Heart right ventricle (tissue), 16 donors: Measurements from ENCODE around the gene ENTREP1. TPM values are rescaled to one million over a fixed set of nuclear protein-coding genes. Genes with fewer than 3 reads are reported as not detected.

Experiments
- ATAC-seq, 8 donors: fragments of 200-7000 bp; cut with Tn5 transposase; one replicate each; pipeline ENCODE4 v1.9.1; 2020; ENCODE audit warnings: mild to moderate bottlenecking in 8 of 8, moderate library complexity in 8 of 8, moderate number of reproducible peaks in 1 of 8
- DNase-seq, 2 donors: peaks; one replicate each; pipeline ENCODE4 v3.0.0-alpha.2; 2020
- H3K27ac ChIP-seq, 10 donors: fragments of 200-600 bp; sonication (generic) in 2 of 10; one replicate each; pipeline versions ENCODE4 v1.5.0 to v1.8.0; 2020 to 2022; ENCODE audit warnings: mild to moderate bottlenecking in 3 of 10
- H3K27me3 ChIP-seq, 7 donors: fragments of 200-600 bp; one replicate each; pipeline ENCODE4 v1.8.0; 2021 to 2022; ENCODE audit warnings: mild to moderate bottlenecking in 2 of 7
- H3K36me3 ChIP-seq, 9 donors: fragments of 200-600 bp; sonication (generic) in 1 of 9; one replicate each; pipeline versions ENCODE4 v1.5.0 to v1.8.0; 2020 to 2022; ENCODE audit warnings: mild to moderate bottlenecking in 2 of 9
- H3K4me1 ChIP-seq, 9 donors: fragments of 200-600 bp; sonication (generic) in 1 of 9; one replicate each; pipeline versions ENCODE4 v1.5.0 to v1.8.0; 2020 to 2022; ENCODE audit warnings: mild to moderate bottlenecking in 4 of 9
- H3K4me3 ChIP-seq, 10 donors: fragments of 200-600 bp; sonication (generic) in 2 of 10; one replicate each; pipeline versions ENCODE4 v1.5.0 to v1.8.0; 2020 to 2022; ENCODE audit warnings: mild to moderate bottlenecking in 7 of 10, moderate library complexity in 2 of 10
- H3K9me3 ChIP-seq, 11 donors: fragments of 200-600 bp in 10 of 11; sonication (generic) in 2 of 11; one replicate each; pipeline versions ENCODE4 v1.5.0 to v1.8.0; 2013 to 2022; ENCODE audit warnings: mild to moderate bottlenecking in 2 of 11, control low read depth in 1 of 11, moderate library complexity in 1 of 11
- CTCF ChIP-seq, 9 donors: fragments of 200-600 bp; sonication (generic) in 2 of 9; IDR thresholded peaks; one replicate each; pipeline versions ENCODE4 v1.5.0 to v1.8.0; 2021 to 2022; ENCODE audit warnings: antibody characterized with exemption in 9 of 9, mild to moderate bottlenecking in 5 of 9, moderate library complexity in 1 of 9
- WGBS, 2 donors: extraction: QIAGEN DNeasy Blood & Tissue Kit; methylation state at CpG; one replicate each; pipeline ENCODE4 v1.1.7; 2013; ENCODE audit warnings: inconsistent platforms in 1 of 2; 5-methylcytosine and 5-hydroxymethylcytosine counted together
- intact Hi-C, 10 donors: fragments of 100-400 bp; cut with DNase I; formaldehyde crosslinking; loops; one replicate each; pipeline versions ENCODE4 v1.11.1 to v1.14.2; 2022
- polyA plus RNA-seq, 2 donors: library from polyadenylated mRNA; stranded (reverse); fragments of 200-250 nt; gene quantifications; one replicate each; pipeline ENCODE4 v1.2.3, GENCODE V29; 2013
- total RNA-seq, 10 donors: library from RNA; stranded (reverse); fragmentation: NEBNext Ultra II Directional in 3 of 10; extraction: Animal tissue kit (Norgen Biotek cat#: 25700) in 3 of 10; gene quantifications; one replicate each; pipeline versions ENCODE4 v1.2.1 to v1.2.4, GENCODE V29; 2021 to 2023
- donor health status: Arrhythmogenic right ventricular cardiomyopathy.
- donor health status: ischemic (EF 13 %, LVEDD 7.1; RV severe dilation, severe dysfunction).
- donor health status: healthy with polysubstance abuse.
- donor health status: DM: no; HTN: yes; CAD: no.
- donor health status: DM: no; HTN: no; CAD: no.
- donor health status: ischemic (EF 25% LVEDD 6.9; RV normal size, moderate dysfunction).
- donor health status: ischemic (EF 25% LVEDD 5.7; RV mildly dilated, moderate dysfunction).
- donor health status: healthy.
- donor health status: DM: yes; HTN: yes; CAD: no.
- donor health status: Ischemic cardiomyopathy.
- donor health status: ischemic (EF 35%, LVEDD 5.7; RV mildly dilated, moderate dysfunction).
- donor health status: nonischemic (EF 11% LVEDD 7.7; RV severe dilation, severe dysfunction).
- donor health status: DM: yes; HTN: yes; CAD: no.
- donor health status: PGD.
- donor health status: ischemic (EF 29% LVEDD 5.4; RV normal size, mild dysfunction).
- donor health status: nonischemic (EF 23%, LVEDD 6.1; RV moderate dilation, normal function).

The ENTREP1 gene
- total and polyA plus RNA-seq, 12 donors: 12.3 to 40.5 (median 26.6) TPM

DNA sequence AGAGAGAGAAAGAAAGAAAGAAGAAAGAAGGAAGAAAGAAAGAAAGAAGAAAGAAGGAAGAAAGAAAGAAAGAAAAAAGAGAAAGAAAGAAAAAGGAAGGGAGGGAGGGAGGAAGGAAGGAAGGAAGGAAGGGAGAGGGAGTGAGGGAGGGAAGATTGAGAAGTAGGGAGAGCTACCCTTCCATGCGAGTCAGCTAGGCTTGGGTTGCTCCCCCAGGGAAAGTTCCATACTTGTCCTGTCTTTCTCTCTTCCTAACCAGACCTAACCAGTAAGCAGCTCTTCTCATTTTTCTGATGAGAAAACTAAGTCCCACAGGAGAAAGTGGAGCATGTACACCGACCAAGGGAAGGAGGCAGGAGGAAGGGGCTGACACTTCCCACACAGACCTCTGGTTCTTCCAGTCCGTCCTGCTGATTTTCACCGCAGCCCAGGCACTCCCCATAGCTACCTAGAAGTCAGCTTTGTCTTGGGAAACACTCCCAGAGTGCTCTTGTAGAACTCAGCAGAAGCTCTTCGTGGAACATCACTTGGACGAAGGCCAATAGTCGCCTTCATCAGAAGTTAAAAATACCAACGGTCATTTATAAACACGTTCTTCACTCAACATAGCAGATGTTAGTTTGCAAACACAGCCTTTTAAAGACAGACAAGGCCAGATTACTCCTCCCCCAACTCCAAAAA is 29.0 kb upstream of the ENTREP1 start:
- intact Hi-C loops: no loop called here
- ATAC-seq (peak; percentile 61 to 85 (median 78)), DNase-seq (peak; percentile 14 to 67)
- H3K27me3 ChIP-seq: no peaks in the 10 kb centered on the region
- peaks cover 4 to 21% (median 10%) of the 10 kb centered on the region in 9 donors for H3K4me1 ChIP-seq
- H3K9me3 ChIP-seq: peaks cover 0 to 8% (median 0%) of the 10 kb centered on the region in 11 donors
- H3K4me3 ChIP-seq: peak overlapping the region in 1 of 10 donors; percentile 1
- no peaks in the 10 kb centered on the region for H3K36me3 ChIP-seq
- WGBS, 2 donors: 22 to 28% methylated on average over 9 of the region's 9 CpGs
- TF ChIP-seq CTCF (IDR thresholded peaks at IDR 0.05): no peak
- H3K27ac ChIP-seq: peak overlapping the region in 6 of 10 donors; percentile 23 to 77 (median 62)

DNA sequence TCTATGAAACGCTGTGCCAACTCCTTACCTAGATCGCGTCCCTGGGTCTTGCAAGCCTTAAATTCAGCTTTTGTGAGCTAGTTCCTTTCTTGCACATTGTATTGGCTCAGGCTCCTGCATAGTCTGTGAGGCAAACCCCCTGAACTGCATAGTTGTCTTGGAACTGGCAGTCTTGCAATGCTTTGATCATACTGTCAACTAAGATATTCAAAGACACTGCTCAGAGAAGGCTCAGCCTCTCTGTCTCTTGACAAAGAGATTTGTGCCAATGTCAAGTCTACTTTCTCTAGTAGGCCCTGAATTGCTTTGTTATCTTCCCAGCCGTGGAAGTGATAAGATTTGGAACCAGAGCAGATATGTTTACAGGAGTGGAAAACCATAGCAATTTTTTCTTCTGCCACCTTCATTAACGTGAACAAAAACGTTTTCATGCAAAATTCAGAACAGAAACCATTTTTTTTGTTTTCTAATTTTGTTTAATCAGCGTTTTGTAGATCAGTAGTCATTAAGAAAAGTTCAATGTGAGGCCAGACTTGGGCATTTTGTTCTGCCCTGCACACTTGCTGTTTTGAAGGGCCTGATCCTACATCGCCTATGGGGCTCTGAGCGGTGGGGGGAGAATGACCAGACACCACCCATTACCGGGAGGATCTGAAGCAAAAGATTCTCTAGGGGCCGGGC is 27.6 kb upstream of the ENTREP1 start:
- TF ChIP-seq CTCF (IDR thresholded peaks at IDR 0.05): no peak
- Histone ChIP-seq H3K9me3 (no peaks in the 10 kb centered on the region), H3K36me3 (no peaks in the 10 kb centered on the region), H3K4me1 (peaks cover 4 to 21% (median 10%) of the 10 kb centered on the region in 9 donors), H3K27me3 (no peaks in the 10 kb centered on the region), H3K27ac (peak overlapping the region in 2 of 10 donors; percentile 21 to 61), H3K4me3 (no peak overlapping the region)
- WGBS, 2 donors: 48 to 66% methylated on average over 11 of the region's 11 CpGs
- ATAC-seq (peak in 1 of 8 donors; percentile 7), DNase-seq (no peak)
- intact Hi-C loops: no loop called here

DNA sequence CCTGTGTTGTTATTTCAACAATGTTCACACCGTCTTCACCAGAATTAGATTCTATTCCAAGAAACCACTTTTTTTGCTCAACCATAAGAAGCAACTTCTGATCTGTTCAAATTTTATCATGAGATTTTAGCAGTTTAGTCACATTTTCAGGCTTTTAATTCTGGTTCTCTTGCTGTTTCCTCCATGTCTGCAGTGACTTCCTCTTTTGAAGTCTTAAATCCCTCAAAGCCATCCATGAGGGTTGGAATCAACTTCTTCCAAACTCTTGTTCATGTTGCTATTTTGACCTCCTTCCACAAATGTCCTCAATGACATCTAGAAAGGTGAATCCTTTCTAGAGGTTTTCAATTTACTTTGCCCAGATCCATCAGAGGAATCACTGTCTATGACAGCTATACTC is 25.7 kb upstream of the ENTREP1 start:
- intact Hi-C loops: no loop called here
- no peak overlapping the region for H3K4me3 ChIP-seq
- H3K27me3 ChIP-seq: no peaks in the 10 kb centered on the region
- WGBS, 2 donors: 66 to 68% methylated on average over 1 of the region's 1 CpG
- DNase-seq: no peak
- ATAC-seq: no peak
- no peak for TF ChIP-seq CTCF (IDR thresholded peaks at IDR 0.05)
- H3K4me1 ChIP-seq: peaks cover 4 to 21% (median 10%) of the 10 kb centered on the region in 9 donors
- H3K27ac ChIP-seq: no peak overlapping the region
- H3K36me3 ChIP-seq: no peaks in the 10 kb centered on the region
- no peaks in the 10 kb centered on the region for H3K9me3 ChIP-seq

DNA sequence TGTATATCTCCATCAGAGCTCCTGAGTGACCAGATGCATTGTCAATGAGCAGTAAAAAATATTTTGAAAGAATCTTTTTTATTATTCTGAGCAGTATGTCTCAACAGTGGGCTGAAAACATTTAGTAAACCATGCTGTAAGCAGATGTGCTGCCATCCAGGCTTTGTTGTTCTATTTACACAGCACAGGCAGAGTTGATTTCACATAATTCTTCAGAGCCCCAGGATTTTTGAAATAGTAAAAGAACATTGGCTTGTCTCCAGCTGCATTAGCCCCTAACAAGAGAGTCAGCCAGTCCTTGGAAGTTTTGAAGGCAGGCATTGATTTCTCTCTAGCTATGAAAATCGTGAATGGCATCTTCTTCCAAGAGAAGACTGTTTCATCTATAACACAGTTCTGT is 25.2 kb upstream of the ENTREP1 start:
- DNase-seq: no peak

More for the DNA sequence above, 25.2 kb upstream of the ENTREP1 start:
- H3K9me3 ChIP-seq: no peaks in the 10 kb centered on the region
- no peak overlapping the region for H3K27ac ChIP-seq
- no peak overlapping the region for H3K4me3 ChIP-seq
- intact Hi-C loops: no loop called here
- H3K4me1 ChIP-seq: peaks cover 4 to 21% (median 10%) of the 10 kb centered on the region in 9 donors
- H3K36me3 ChIP-seq: no peaks in the 10 kb centered on the region
- no peak for ATAC-seq
- no peak for TF ChIP-seq CTCF (IDR thresholded peaks at IDR 0.05)
- 18 to 36% methylated on average over 1 of the region's 1 CpG for WGBS, 2 donors
- no peaks in the 10 kb centered on the region for H3K27me3 ChIP-seq
